Heart left ventricle (tissue), 13 donors: ENCODE measurements around the gene DCLK1.

ENCODE experiments used
- POLR2A ChIP-seq, 2 donors: fragments of 450-650 bp; IDR thresholded peaks; one replicate each; pipeline ENCODE4 v1.6.1; 2017; ENCODE audit warnings: antibody characterized with exemption in 2 of 2, mild to moderate bottlenecking in 2 of 2, moderate library complexity in 2 of 2
- TF ChIP-seq, protein P1 (sequence below), 12 donors: fragments of 200-600 bp; sonication (generic) in 4 of 12; IDR thresholded peaks; one replicate each; pipeline versions ENCODE4 v1.5.0 to v1.8.0; 2018 to 2022; ENCODE audit warnings: antibody characterized with exemption in 12 of 12, mild to moderate bottlenecking in 5 of 12
- donor health status: ischemic (EF 13 %, LVEDD 7.1; RV severe dilation, severe dysfunction).
- donor health status: DM: no; HTN: yes; CAD: no.
- donor health status: DM: no; HTN: no; CAD: no.
- donor health status: ischemic (EF 25% LVEDD 6.9; RV normal size, moderate dysfunction).
- donor health status: ischemic (EF 25% LVEDD 5.7; RV mildly dilated, moderate dysfunction).
- donor health status: ischemic (EF 35%, LVEDD 5.7; RV mildly dilated, moderate dysfunction).
- donor health status: nonischemic (EF 11% LVEDD 7.7; RV severe dilation, severe dysfunction).
- donor health status: DM: yes; HTN: yes; CAD: no.
- donor health status: PGD.
- donor health status: ischemic (EF 29% LVEDD 5.4; RV normal size, mild dysfunction).
- donor health status: nonischemic (EF 23%, LVEDD 6.1; RV moderate dilation, normal function).

DNA sequence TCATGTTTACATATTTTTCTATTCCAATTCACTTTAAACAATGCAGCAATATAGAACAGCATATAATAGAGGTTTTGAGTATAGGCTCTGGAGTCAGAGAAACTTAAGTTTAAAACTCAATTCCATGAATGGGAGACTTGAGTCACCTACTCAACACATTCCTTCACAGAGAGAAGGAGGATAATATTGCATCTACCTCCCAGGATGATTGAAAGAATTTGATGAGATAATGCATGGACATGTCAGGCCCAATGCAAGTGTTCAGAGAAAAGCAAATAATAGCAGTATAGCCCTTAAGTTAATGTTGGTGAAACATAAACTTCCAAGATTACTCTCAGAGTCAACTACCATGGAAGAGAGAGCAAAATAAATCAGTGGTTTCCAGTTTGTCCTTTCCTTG, 170.2 kb downstream of the DCLK1 start:
- TF ChIP-seq, protein P1, sequence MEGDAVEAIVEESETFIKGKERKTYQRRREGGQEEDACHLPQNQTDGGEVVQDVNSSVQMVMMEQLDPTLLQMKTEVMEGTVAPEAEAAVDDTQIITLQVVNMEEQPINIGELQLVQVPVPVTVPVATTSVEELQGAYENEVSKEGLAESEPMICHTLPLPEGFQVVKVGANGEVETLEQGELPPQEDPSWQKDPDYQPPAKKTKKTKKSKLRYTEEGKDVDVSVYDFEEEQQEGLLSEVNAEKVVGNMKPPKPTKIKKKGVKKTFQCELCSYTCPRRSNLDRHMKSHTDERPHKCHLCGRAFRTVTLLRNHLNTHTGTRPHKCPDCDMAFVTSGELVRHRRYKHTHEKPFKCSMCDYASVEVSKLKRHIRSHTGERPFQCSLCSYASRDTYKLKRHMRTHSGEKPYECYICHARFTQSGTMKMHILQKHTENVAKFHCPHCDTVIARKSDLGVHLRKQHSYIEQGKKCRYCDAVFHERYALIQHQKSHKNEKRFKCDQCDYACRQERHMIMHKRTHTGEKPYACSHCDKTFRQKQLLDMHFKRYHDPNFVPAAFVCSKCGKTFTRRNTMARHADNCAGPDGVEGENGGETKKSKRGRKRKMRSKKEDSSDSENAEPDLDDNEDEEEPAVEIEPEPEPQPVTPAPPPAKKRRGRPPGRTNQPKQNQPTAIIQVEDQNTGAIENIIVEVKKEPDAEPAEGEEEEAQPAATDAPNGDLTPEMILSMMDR (IDR thresholded peaks at IDR 0.05), result no peak
- TF ChIP-seq POLR2A (IDR thresholded peaks at IDR 0.05), result no peak
